OCI-LY7 (cell line): ENCODE data around the gene BRD7. TPM values are rescaled to one million over a fixed set of nuclear protein-coding genes. Genes with fewer than 3 reads are reported as not detected.

Experiments
- BruUV-seq: library from RNA; stranded (reverse); fragments of 400-500 nt; replicated peaks from 2 replicates; lab custom pipeline; 2021; lab: Mats Ljungman, UMichigan
- CTCF ChIA-PET: fragments of 300-600 bp; sonication (Branson Sonifier 250); formaldehyde crosslinking; loops from one replicate; lab custom pipeline; 2022; ENCODE audit warnings: antibody characterized with exemption; ENCODE audit not compliant: unreplicated experiment; lab: Charles Lee
- POLR2A ChIA-PET: fragments of 300-600 bp; sonication (Branson Sonifier 250); formaldehyde crosslinking; loops from one replicate; lab custom pipeline; 2022; ENCODE audit warnings: antibody characterized with exemption; lab: Charles Lee
- DNase-seq: peaks from one replicate; pipeline ENCODE4 v3.0.0-alpha.2; 2015; ENCODE audit warnings: low spot score
- H2AFZ ChIP-seq: fragments of 200-600 bp; sonication (generic), shearing (Covaris generic); 2 replicates; pipeline ENCODE4 v1.6.1; 2014; ENCODE audit warnings: mild to moderate bottlenecking, antibody characterized with exemption, low read length, moderate library complexity
- H3K27ac ChIP-seq: fragments of 200-600 bp; sonication (generic); 2 replicates; pipeline ENCODE4 v1.5.1; 2014; ENCODE audit warnings: mixed run types, low read depth, mild to moderate bottlenecking, moderate library complexity, low read length, inconsistent platforms; ENCODE audit not compliant: poor library complexity, severe bottlenecking
- H3K36me3 ChIP-seq: fragments of 200-600 bp; sonication (generic); 2 replicates; pipeline ENCODE4 v1.6.1; 2014; ENCODE audit warnings: mild to moderate bottlenecking, antibody characterized with exemption, low read length, moderate library complexity, mixed read lengths; ENCODE audit not compliant: insufficient read depth
- H3K4me1 ChIP-seq: fragments of 200-600 bp; sonication (generic); 2 replicates; pipeline ENCODE4 v1.5.1; 2014; ENCODE audit warnings: mild to moderate bottlenecking, low read length; ENCODE audit not compliant: insufficient read depth, poor library complexity, severe bottlenecking
- H3K4me2 ChIP-seq: fragments of 200-600 bp; sonication (generic); 2 replicates; pipeline ENCODE4 v1.6.1; 2014; ENCODE audit warnings: mild to moderate bottlenecking, low read length
- H3K4me3 ChIP-seq: fragments of 200-600 bp; sonication (generic); 2 replicates; pipeline ENCODE4 v1.5.1; 2014; ENCODE audit warnings: mild to moderate bottlenecking, low read depth, low read length; ENCODE audit not compliant: poor library complexity, severe bottlenecking
- H3K79me2 ChIP-seq: fragments of 200-600 bp; sonication (generic); 2 replicates; pipeline ENCODE4 v1.6.1; 2016; ENCODE audit warnings: low read depth, mild to moderate bottlenecking, low read length, moderate library complexity, mixed read lengths; ENCODE audit not compliant: insufficient read depth
- H3K9me2 ChIP-seq: fragments of 200-600 bp; sonication (generic); 2 replicates; pipeline ENCODE4 v1.6.1; 2016; ENCODE audit warnings: mild to moderate bottlenecking, low read length, mixed read lengths; ENCODE audit not compliant: insufficient read depth
- H3K9me3 ChIP-seq: fragments of 200-600 bp; sonication (generic); 2 replicates; pipeline ENCODE4 v1.6.1; 2014; ENCODE audit warnings: mild to moderate bottlenecking, mixed run types, low read length, mixed read lengths
- H4K20me1 ChIP-seq: fragments of 200-600 bp; sonication (generic); 2 replicates; pipeline ENCODE4 v1.6.1; 2014; ENCODE audit warnings: mild to moderate bottlenecking, antibody characterized with exemption, low read length, moderate library complexity, mixed read lengths; ENCODE audit not compliant: insufficient read depth
- CTCF ChIP-seq: fragments of 200-600 bp; sonication (generic); conservative IDR thresholded peaks from 2 replicates; pipeline ENCODE4 v1.5.1; 2014; ENCODE audit warnings: mild to moderate bottlenecking, antibody characterized with exemption, low read length, moderate library complexity, mixed read lengths
- EZH2phosphoT487 ChIP-seq: fragments of 200-600 bp; sonication (generic); IDR thresholded peaks from 2 replicates; pipeline ENCODE4 v1.6.1; 2018; ENCODE audit warnings: low read depth, borderline replicate concordance, mild to moderate bottlenecking, mixed run types, antibody characterized with exemption, low read length, moderate library complexity, mixed read lengths
- intact Hi-C: fragments of 100-400 bp; cut with micrococcal nuclease; formaldehyde crosslinking; loops from one replicate; pipeline ENCODE4 v1.10.0; 2022; ENCODE audit not compliant: unreplicated experiment
- total RNA-seq, 2 experiments: library from RNA; depleted of rRNA in 1 of 2; stranded (reverse); fragments of >200 nt in 1 of 2; shearing (Covaris generic) in 1 of 2; gene quantifications; 2 replicates each; pipeline ENCODE4 v1.2.3, GENCODE V29; 2014 to 2022

BRD7 gene
- total RNA-seq, 2 experiments from 2014 or later: 78.5 to 105 TPM

GRCh38 chr16:50372611-50373344, 4.0 kb upstream of the BRD7 start:
- Histone ChIP-seq H3K9me2 (no peaks in the 10 kb centered on the region), H3K9me3 (no peaks in the 10 kb centered on the region), H2AFZ (no peak overlapping the region), H3K27ac (no peak overlapping the region), H3K4me3 (no peak overlapping the region), H3K79me2 (peaks cover 7% of the 10 kb centered on the region), H3K4me2 (no peak overlapping the region), H4K20me1 (peaks cover 1% of the 10 kb centered on the region; the same call in 1 of the 2 replicates), H3K4me1 (peaks cover 4% of the 10 kb centered on the region), H3K36me3 (no peaks in the 10 kb centered on the region)
- BruUV-seq: no TSS peak
- DNase-seq: no peak
- intact Hi-C loops: loop anchor here (10.0 kb wide), 1 partner anchor 132 kb away; no protein-coding TSS in a partner anchor
- ChIA-PET POLR2A (interaction anchor here (1.1 kb wide), 1 partner anchor 290 kb away, joined by 3 read pairs; no protein-coding TSS in a partner anchor), CTCF (no interaction called here)
- no peak for TF ChIP-seq CTCF
- TF ChIP-seq EZH2phosphoT487: no peak

- H3K4me1 ChIP-seq: peaks cover 11% of the 10 kb centered on the region
- H3K9me3 ChIP-seq: no peaks in the 10 kb centered on the region
- ChIA-PET CTCF (no interaction called here), POLR2A (no interaction called here)
- H2AFZ ChIP-seq: no peak overlapping the region
- TF ChIP-seq EZH2phosphoT487 (no peak), CTCF (no peak)
- intact Hi-C loops: loop anchor here (10.0 kb wide), 1 partner anchor 133 kb away; no protein-coding TSS in a partner anchor
- H4K20me1 ChIP-seq: peaks cover 9% of the 10 kb centered on the region; the same call in 1 of the 2 replicates
- H3K27ac ChIP-seq: no peak overlapping the region
- no peaks in the 10 kb centered on the region for H3K9me2 ChIP-seq
- no peak for DNase-seq
- BruUV-seq: no TSS peak
- peaks cover 3% of the 10 kb centered on the region; the same call in 1 of the 2 replicates for H3K36me3 ChIP-seq
- H3K4me2 ChIP-seq: no peak overlapping the region
- H3K79me2 ChIP-seq: peaks cover 14% of the 10 kb centered on the region
- H3K4me3 ChIP-seq: no peak overlapping the region
These were observed 3.3 kb upstream of the BRD7 start for GRCh38 chr16:50371936-50372595.
